Hindlimb muscle (tissue), 1 donor: Measurements from ENCODE around the gene CELF5. TPM values are rescaled to one million over a fixed set of nuclear protein-coding genes. Genes with fewer than 3 reads are reported as not detected.
"Not testable (repeated sequence)": the region's sequence is repeated elsewhere in the genome, so short reads cannot be mapped to it uniquely, and the experiment has no call there.

Experiments used
- DNase-seq: peaks from one replicate; pipeline ENCODE4 v3.0.0-alpha.2; 2013
- polyA plus RNA-seq: library from polyadenylated mRNA; unstranded; fragments of 120-200 nt; gene quantifications from one replicate; pipeline ENCODE4 v1.2.1, GENCODE V29; 2013; ENCODE audit not compliant: insufficient read length

The CELF5 gene
- polyA plus RNA-seq, 1 donor: 0.08 TPM

- no peak for DNase-seq
These were observed 15.9 kb upstream of the CELF5 start for GRCh38 chr19:3208317-3209207.

- DNase-seq: no peak
These were observed 14.0 kb upstream of the CELF5 start for GRCh38 chr19:3210347-3211017.

DNA sequence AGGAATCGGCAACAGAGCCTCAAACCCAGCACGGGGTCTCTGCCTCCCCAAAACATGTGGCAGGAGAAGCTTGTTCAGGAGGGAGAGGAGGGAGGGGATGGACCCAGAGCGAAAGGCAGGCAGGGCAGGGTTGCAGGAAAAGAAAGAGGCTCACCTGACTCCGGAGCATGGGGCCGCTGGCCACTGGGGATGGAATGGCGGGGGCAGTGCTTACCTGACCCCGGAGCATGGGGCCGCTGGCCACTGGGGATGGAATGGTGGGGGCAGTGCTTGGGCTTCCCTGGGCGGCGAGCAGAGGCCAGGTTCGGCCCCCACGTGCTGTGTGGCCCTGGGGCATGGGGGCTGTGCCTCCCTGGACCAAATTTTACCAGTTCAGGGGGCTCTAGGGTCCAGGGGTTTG, 13.3 kb upstream of the CELF5 start:
- DNase-seq: no peak

GRCh38 chr19:3213159-3213558, 11.3 kb upstream of the CELF5 start:
- no peak for DNase-seq

DNA sequence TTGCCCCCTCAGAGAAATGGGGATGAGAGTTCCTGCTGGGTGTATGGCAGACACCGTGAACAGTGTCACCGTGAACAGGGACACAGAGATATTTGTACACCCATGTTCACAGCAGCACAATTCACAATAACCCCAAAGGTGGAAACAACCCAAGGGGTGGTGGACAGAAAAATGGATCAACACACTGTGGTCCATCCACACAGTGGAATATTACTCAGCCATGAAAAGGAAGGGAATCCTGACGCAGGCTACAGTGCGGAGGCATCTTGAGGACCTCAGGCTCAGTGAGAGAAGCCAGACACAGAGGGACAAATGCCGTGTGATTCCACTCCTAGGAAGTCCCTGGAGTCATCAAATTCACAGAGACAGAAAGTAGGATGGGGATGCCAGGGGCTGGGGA, 7.6 kb upstream of the CELF5 start:
- DNase-seq: no peak

GRCh38 chr19:3220576-3220975, 3.9 kb upstream of the CELF5 start:
- DNase-seq: no peak

DNA sequence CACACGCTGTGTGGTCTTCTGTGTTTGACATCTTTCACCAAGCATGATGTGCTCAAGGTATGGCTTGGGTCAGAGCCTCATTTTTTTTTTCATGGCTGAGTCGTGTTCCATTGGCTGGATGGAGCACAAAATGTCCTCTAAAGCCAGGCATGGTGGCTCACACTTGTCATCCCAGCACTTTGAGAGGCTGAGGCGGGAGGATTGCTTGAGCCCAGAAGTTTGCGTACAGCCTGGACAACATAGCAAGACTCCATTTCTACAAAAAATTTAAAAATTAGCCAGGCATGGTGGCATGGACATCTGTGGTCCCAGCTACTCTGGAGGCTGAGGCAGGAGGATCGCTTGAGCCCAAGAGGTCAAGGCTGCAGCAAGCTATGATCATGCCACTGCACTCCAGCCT, 2.9 kb upstream of the CELF5 start:
- not testable (repeated sequence) for DNase-seq

- no peak for DNase-seq
These were observed 1.8 kb upstream of the CELF5 start for GRCh38 chr19:3222709-3223108.

- DNase-seq: no peak
These were observed 666 bp downstream of the CELF5 start for GRCh38 chr19:3225169-3225485.

DNA sequence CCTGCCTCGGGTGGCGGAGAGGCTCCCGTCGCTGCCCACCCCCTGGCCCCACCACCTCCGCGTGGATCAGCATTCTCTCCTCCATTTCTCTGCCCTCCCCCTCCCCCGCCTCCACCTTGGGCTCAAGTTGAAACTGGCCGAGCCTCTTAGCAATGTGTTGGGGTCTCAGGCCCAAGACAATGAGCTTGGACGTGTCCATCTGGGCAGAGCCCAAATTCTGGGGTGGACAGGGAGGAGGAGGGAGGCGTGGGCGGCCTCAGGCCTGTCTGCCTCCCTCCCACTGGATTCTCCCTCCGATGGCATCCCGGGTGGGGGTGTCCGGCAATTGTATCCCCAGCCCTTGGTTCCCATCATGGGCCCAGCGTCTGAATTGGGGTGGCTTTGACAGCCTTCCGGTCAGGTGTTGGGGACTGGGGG, 1.2 kb downstream of the CELF5 start:
- DNase-seq: no peak

- DNase-seq: no peak
These were observed 2.7 kb downstream of the CELF5 start for GRCh38 chr19:3227054-3227626.

DNA sequence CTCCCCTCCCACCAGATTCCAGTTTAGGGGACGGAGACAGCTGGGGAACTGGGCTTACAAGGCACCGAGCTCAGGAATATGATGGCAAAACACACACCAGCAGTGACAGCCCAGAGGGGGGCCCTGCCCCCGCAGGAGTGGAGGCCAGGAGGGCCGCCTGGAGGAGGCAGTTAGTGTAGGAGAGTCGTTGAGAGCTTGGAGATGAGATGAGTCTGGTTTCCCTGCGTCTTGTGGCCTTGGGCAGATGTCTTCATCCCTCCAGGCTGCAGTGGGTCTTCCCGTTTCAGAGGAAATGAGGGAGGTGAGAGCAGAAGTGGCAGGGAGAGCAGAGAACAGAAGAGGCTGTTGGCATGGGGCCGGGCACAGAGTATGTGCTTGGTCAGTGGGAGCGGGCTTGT, 4.9 kb downstream of the CELF5 start:
- no peak for DNase-seq

DNA sequence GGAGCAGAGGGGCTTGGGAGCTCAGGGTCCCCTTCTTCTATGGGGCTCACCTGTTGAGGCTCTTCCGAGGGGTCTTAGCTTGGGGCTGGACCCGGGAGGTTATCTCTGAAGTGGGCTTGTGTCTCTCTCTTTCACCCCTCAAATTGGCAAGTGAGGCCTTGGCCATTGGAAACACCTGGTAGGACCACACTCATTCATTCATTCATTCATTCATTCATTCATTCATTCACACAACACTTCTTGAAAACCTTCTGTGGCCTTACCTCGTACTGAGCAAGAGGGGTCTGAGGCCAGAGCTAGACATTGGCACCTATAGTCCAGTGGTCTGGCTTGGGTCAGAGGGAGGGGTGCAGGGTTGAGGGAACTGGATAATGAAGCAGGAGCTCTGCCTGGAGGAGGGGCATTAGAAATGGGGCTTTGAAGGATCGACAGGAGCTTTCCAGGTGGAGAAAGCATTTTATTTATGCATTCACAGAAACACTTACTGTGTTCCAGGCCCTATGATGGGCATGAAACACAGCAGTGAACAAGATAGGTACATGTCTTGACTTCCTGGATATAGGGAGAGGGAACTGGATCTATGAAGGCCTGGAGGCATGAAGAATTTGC, 5.5 kb downstream of the CELF5 start:
- DNase-seq: no peak

GRCh38 chr19:3231288-3231687, 6.8 kb downstream of the CELF5 start:
- no peak for DNase-seq

- DNase-seq: no peak
These were observed 8.7 kb downstream of the CELF5 start for GRCh38 chr19:3233116-3233515.

GRCh38 chr19:3233831-3234230, 9.4 kb downstream of the CELF5 start:
- no peak for DNase-seq

GRCh38 chr19:3234800-3235199, 10.3 kb downstream of the CELF5 start:
- no peak for DNase-seq

DNA sequence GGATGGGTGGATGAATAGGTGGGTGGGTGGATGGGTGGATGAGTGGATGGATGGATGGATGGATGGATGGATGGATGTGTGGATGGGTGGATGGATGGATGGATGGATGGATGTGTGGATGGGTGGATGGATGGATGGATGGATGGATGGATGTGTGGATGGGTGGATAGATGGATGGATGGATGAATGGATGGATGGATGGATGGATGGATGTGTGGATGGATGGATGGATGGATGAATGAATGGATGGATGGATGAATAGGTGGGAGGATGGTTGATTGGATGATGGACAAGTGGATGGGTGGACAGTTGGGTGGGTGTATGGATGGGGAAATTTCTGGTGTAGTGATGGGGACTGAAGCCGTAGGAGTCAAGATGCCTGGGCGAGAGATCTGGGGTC, 11.1 kb downstream of the CELF5 start:
- DNase-seq: not testable (repeated sequence)

GRCh38 chr19:3236272-3236671, 11.8 kb downstream of the CELF5 start:
- no peak for DNase-seq

- DNase-seq: no peak
These were observed 13.7 kb downstream of the CELF5 start for GRCh38 chr19:3238066-3238561.

- no peak for DNase-seq
These were observed 14.9 kb downstream of the CELF5 start for GRCh38 chr19:3239367-3239766.

DNA sequence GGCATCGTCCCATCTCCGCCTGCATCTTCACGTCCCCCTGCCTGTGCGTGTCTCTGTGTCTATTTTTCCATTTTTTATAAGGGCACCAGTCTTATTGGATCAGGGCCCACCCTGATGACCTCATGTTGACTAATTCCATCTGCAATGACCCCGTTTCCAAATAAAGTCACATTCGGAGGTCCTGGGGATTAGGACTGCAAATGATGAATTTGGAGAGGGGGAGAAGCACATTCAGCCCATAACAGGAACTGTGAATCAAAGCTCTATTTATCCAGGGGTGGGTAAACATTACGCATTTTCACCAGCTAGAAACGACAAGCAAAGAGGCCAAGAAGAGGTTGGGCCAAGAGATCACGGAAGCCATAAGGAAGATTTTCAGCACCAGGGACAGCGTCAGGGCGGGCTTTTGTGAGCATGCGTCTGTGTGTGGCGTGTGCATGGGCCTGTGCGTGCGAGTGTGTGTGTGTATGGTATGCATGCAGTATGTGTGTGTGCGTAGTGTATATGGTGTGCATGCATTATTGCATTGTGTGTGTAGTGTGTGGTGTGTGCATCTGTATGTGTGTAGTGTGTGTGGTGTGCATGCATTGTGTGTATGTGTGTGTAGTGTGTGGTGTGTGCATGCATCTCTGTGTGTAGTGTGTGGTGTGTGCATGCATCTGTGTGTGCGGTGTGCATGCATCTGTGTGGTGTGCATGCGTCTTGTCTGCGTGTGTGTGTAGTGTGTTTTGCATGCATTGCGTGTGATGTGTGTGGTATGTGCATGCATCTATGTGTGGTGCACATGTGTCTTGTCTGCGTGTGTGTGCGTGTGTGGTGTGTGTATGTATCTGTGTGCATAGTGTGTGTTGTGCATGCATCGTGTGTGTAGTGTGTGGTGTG, 19.6 kb downstream of the CELF5 start:
- DNase-seq: peak; percentile 54
